Activated CD4-positive, alpha-beta T cell treated with anti-CD3 and anti-CD28 coated beads, Interleukin-10, Interleukin-2, amounts not matched to agents 100 ng/mL and 50 ng/mL, durations not matched to agents 16 hours and 8 hours (primary cell): Measurements from ENCODE around the gene SZT2.
"Not testable (repeated sequence)": the region's sequence is repeated elsewhere in the genome, so short reads cannot be mapped to it uniquely, and the experiment has no call there.

Experiments
- DNase-seq: peaks from one replicate; pipeline ENCODE4 v3.0.0-alpha.2; 2020

The SZT2 gene

DNA sequence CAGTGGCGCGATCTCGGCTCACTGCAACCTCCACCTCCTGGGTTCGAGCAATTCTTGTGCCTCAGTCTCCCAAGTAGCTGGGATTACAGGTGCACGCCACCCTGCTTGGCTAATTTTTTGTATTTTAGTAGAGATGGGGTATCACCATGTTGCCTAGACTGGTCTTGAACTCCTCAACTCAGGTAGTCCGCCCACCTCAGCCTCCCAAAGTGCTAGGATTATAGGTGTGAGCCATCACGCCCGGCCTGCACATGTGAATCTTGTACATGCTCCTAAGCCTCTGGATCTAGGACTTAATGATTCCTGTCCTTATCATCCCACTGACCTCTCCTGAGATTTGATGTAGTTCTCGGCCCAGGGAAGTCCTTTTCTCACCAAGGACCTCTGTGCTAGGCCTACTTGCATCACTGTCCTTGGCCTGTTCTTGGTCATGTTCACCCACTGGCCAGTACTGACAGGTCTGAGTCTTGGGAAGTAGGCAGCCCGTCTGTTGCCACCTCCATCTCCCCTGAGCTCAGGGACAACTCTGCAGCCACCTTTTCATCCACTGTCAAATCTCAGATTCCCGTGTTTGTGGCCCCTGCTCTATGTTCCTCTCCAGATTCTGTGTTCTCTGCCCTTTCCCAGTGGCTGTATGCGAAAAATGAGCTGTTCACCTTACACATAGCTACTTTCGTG is 54.6 kb downstream of the SZT2 start:
- no peak for DNase-seq

DNA sequence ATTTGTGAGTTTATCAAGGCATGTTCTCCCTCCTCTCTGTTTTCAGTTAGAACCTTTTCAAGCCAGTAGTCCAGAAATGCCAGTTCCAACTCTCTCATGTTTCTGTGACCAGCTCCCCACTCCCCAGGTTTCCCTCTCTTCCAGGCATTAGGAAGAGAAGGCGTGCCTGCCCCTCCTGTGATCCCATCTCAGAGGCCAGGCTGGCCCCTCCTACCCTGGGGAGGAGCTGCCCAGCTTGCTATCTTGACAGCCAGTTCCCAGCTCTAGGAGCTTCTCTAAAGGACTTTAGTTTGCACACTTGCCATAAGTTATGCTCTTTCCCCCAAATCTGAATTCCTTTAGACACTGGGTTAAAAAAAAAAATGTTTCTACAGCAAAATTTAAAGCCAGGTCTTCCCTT is 55.1 kb downstream of the SZT2 start:
- no peak for DNase-seq

DNA sequence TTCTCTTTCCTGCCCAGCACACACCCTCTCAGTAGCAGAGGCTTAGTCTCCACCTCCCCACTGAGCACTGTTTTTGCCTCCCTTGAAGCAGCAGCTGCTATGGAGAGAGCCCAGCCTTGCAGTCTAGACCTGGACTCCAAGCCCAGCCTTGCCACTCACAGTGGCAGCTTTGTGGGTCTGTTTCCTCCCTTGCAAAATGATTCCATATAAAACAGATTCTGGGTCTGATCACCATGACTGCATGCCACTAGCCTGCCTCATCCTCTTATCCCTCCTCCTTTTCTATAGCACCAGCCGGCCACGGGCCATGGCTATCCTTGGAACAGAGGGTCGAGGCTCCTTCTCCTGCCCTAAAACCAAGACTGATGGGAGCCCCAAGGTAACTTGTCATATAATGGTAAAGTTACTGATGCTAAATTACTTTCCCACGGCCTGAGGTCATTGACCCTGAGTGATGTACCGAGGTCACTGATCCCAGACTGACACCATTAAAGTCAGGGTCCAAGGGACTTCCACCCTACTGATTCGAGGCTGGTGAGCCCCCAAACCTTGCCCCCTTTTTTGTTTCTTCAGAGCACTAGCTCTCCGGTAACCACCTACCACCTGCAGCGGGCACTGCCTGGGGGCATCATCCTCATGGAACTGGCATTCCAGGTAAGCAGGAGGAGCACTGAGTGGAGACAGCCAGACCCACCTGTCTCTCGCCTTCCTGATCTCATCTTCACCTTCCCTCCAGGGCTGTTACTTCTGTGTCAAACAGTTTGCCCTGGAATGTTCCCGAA is 56.1 kb downstream of the SZT2 start:
- no peak for DNase-seq

DNA sequence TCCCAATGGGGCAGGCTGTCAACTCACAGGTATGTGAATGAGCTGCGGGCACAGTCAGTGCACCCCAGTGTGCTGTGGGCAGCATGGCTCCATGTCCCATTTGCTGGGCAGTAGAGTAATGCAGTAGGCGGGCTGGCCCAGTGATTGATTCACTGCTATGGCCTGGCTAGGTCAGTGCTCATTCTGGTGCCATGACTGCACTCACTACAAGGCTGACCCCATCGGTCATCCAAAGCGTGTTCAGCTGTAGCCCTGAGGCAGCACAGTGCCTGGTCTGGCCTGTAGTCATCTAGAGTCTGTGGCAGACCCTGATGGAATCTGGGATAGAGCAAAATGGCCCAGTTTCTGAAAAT is 56.7 kb downstream of the SZT2 start:
- no peak for DNase-seq

DNA sequence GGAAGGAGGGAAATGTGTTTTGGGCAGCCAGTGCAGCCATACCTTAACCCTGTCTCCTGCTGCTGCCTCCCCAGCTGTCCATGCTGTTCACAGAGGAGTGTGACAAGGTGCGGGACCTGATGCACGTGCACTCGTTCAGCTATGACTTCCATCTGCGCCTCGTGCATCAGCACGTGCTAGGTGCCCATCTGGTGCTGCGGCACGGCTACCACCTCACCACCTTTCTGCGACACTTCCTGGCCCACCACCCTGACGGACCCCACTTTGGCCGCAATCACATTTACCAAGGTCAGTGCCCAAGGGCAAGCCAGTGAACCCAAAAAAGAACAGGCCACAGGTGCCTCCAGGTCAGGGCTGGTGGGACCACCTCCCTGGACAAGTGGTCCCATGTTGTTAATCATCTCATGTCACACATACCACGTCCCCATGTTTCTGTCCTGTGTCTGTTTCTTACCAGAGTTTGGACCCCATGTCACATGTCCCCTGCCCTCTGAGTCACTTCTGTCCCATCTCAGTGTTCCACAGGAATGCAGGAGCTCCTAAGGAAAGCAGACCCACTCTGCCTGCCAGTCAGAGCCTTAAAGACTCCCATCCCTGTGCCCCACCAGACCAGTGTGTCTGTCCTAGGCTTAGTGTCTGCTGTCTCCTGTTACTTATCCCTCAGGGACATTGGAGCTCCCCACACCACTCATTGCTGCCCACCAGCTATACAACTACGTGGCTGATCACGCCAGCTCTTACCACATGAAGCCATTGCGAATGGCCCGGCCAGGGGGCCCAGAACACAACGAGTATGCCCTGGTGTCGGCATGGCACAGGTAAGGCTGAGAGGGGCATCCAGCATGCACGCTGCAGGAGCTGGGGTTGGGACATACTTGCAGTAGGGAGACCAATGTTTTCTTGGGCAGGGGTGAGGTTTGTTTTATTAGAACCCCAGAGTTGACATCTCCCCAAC is 57.5 kb downstream of the SZT2 start:
- DNase-seq, result no peak

DNA sequence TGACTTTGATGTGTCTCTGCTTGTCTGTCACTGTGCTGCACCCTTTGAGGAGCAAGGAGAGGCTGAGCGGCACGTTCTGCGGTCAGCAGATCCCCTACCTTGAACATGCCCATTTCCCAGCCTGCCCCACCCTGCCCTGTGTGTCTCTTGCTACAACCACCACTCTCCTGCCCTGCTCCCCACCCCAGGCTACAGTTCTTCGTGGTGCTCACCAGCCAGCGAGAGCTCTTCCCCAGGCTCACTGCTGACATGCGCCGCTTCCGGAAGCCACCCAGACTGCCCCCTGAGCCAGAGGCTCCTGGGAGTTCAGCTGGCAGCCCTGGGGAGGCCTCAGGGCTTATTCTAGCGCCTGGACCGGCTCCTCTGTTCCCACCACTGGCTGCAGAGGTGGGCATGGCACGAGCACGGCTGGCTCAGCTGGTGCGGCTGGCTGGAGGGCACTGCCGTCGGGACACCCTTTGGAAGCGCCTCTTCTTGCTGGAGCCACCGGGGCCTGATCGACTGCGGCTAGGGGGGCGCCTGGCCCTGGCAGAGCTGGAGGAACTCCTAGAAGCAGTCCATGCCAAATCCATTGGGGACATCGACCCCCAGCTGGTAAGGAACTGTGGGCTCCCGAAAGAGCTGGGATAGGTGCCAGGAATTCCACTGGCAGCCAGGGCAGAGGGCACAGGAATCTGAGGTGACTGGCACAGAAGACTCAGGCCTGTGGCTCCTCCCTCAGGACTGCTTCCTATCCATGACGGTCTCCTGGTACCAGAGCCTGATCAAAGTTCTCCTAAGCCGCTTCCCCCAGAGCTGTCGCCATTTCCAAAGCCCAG is 58.4 kb downstream of the SZT2 start:
- no peak for DNase-seq

DNA sequence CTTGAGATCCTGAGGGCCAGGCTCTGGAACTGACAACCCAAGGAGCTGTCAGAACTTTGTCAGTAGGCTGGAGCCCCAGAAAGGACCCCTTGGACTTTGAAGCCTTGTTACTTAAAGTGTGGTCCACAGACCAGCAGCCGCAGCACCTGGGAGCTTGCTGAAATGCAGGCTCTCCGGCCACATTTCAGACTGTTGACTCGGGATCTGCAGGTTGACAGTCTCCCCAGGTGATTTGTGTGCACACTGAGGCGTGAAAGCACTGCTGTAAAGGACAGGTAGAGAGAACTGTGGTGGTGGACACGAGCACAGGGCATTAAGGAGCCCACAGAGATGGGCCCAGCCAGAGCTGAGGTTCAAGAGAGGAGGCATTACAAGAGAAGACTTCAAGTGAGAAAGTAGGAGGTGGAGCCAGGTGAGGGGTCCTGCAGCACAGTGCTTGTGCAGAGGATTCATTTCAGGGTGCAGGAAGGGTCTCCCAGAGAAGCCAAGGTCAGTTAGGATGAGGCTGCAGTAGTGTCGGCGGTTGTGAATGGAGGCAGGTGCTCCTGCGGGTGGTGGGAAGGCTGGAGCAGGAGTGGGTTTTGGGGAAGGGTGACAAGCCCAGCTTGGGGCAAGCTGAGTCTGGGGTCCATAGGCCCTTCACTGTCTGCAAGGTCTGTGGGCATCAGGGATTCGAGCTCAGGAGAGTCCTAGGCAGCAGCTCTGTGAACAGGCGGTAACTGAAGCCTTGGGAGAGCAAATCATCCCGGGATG is 59.4 kb downstream of the SZT2 start:
- DNase-seq, result no peak

DNA sequence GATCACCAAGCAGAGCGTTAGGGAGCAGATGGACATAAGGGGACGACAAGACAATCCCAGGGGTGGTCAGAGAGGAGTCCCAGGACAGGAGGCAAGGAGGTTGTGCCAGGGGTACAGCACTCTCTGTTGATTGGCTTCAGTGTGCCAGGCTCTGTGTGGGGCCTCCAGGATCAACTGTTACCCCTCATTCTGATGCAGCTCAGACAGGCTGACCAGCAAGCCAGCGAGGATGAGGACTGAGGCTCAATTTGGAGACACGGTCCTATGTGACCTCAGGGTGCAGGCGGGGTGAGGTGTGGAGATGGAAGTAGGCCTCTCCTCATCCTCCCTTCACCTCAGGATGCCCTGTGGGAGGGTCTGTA is 60.0 kb downstream of the SZT2 start:
- DNase-seq, result no peak

DNA sequence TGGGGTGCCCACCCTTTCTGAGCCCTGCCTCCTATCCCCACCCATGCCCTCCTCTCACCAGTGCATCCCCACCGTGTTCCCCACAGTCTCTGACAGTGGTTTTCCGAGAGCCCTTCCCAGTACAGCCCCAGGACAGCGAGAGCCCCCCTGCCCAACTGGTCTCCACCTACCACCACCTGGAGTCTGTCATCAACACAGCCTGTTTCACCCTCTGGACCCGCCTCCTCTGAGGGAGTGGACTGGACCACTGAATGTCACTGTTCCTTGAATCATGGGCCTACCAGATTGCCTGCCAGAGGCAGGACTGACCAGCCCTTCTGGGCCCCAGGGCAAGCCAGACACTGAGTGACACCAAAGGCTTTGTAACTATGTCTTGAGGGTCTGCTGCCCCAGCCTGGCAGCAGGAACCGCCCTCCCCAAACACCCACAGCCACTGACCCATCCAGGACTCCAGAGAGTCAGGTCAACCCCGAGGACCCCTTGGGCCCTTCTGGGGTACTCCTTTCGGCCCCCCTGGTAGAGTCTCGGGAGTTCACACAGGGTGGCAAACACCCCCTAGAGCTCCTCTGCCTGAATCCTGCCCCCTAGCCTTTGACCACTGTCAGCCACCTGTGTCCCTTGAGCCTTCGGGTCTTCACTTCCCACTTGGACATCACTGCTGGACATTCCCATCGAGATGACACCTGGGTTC is 60.7 kb downstream of the SZT2 start:
- no peak for DNase-seq

DNA sequence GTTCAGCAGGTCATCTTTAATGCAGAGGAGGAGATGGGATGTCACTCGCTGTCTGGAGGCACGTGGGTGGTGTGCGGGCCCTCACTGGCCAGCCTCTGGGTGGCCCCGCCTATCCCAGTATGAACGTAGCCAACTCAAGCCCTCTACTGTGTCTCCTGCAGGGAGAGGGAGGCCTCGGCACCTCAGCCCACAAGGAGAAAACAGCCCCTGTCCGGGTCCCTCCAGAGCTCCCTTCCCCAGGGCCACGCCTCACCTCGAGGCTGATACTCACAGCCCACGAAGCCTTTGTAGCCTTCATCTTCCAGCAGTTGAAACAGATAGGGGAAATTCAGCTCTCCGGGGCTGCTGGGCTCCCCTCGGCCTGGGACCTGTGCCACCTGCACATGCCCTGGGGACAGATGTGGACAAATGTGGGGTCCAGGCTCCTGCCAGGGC is 61.5 kb downstream of the SZT2 start:
- no peak for DNase-seq

DNA sequence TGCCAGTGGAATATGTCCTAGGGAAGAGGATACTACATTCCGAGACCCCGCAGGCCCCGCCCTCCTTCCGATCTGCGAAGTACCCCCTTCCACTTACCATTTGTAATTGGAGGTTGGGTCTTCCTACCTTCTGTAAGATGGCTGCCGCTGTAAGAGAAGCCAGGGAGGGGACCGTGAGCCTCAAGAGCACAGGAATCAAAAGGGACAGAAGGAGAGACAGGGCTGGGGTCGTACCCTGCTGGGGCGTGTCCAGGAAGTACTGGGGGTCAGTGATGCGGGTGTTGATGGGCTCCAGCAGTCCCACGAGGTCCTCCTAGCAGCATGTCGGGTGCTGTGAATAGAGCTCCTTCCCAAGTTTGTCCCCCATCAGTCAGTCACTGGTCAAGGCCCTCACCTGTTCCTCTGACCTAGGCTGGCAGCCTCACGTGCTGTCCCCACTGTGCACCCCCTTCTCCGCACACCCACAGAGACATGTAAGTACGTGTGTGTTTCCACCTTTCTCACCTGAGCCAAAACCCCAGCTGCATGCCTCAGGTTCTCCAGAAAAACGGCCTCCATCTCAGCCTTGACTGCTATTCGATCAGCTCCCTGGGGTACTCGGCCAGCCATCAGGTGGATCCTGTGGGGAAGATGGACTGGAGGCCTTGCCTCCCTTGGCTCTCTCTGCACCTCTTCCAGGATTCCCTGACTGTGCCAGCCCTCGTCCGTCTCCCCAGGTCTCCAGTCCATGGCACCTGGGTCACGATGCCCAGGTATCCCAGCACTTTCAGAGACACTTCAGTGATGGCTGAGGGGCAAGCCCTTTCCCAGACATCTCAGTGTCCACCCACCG is 62.2 kb downstream of the SZT2 start:
- DNase-seq, result no peak

DNA sequence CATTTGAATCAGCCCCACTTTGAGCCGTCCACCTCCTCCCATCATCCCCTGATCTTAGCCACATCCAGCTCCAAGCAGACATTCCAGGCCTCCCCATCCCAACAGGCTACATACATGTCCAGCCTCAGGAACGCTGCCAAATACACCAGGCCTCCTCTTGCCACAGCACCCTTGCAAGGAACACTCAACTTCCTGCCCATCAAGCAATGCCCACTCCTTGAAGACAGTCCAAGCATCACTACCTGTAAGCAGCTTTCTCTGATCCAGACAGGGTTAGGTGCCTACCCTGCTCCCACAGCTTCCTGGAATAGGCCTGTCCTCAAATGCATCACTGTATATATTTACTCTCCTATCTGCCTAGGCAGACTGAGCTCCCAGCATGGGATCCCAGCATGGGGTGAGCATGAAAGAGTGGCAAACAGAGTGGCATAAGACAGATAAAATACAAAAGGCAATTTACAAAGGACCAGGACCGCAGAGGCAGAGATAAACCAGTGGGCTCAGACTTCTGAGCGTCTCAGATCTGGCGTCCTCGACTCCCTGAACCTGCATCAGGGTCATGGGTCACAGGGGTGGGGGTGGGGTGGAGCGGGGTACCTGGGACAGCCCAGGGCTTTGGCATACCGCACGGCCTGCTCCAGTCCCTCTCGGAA is 63.2 kb downstream of the SZT2 start:
- DNase-seq, result no peak

DNA sequence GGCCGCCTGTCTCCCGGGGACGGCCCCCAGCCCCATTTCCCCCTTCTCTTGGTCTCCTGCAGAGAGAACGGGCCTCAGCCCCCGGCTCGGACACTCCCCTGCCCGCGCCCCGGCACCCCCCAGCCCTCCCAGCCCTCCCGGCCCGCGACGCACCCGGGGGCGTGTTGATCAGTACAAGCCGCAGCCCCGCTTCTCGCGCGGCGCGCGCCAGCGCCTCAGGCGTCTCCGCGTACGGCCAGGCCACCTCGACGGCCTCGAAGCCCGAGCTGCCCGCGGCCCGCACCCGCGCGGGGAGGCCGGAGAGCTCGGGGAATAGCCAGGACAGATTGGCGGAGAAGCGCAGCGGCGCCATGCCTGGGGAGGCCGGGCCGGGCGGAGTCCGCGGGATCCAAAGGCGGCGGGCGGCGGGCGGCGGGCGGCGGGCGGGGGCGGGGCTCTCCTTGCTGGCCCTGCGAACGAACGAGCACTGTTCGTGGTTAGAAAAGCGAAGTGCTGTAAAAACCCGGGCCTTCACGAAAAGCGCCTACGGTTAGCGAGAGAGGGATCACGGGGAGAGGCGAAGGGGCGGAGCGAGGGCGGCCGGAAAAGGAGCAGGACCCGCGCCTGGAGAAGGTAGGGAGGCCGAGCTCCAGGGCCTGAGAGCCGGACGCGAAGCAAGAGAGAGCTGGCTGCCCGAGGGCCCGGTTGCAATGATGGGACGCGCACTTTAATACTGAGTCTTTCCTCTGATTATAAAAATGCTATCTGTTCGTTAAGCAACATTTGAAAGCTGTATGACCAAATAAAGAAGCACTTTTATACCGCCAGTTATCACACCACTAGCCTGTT is 64.0 kb downstream of the SZT2 start, which contains the start of gene HYI:
HYI (minus strand) TSS at position 490 of the 828 bp plus-strand sequence; CDS start at position 352, 138 bp downstream.
- peak; percentile 77 for DNase-seq

DNA sequence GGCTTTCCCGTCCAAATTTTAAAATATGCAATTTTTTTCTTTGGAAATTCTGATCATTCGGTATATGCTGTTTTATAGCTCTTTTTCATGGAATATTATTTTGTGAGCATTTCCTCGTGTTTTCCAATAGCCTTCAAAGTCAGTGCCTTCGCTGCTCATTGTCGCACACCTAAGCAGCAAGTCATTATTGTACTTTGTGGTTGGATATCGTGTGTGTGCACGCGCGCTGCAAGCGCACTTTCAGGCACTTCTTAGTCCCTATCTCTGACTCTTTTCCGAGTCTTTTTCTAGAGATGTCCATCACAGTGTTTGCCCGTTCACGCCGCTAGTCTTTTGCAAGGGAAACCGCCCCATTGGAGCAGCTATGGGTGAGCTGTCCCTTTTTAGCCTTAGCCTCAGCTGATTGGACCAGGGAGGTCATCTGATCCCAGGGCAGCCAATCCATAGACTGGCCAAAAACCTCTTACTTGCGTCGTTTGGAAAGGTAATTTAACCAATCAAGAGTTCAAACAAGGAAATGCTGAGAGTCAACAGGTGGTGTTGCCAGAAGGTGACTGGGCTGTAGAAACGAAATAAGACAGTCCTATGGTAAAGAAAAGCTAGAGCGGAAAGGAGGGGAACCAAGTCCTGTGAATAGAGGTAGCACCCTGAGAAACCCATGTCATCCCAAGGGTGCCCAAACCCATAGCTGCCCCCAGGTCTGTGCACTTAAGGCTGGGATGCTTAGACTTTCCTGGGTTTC is 64.7 kb downstream of the SZT2 start:
- DNase-seq, result peak; percentile 77

DNA sequence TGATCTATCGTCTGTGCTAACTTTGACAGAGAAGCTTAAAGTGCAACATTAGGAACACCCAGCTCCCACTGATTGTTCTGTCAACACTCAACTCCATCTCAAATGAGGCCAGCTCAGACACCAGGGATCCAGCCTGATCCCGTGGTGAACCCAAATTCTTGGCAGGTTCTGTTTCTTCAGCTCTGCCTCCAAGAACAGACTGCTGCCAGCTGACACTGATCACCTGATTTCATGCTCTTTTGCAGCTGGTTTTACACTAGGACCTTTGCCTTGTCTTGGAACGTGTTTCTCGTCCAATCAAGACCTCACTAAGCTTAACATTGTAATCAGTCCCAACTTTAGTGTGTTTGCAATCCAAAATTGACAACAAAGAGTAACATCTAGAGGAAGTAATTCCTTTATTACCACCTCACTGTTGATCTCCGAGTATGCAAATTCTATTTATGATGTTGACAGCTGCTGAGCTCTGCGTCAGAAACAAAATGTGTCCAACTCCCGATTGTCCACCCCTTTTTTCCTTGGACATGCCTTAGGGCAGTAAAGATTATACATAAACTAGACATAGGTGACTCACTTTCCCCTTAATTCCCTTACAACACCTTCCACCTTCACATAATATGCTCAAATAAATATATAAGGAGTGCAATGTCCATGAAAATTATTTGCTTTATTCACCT is 65.7 kb downstream of the SZT2 start:
- no peak for DNase-seq

DNA sequence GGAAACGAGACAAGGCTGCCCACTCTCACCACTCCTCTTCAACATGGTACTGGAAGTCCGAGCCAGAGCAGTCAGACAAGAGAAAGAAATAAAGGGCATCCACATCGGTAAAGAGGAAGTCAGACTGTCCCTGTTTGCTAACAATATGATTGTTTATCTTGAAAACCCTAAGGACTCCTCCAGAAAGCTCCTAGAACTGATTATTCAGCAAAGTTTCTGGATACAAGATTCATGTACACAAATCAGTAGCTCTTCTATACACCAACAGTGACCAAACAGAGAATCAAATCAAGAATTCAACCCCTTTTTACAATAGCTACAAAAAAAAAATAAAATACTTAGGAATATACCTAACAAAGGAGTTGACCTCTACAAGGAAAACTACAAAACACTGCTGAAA is 68.7 kb downstream of the SZT2 start:
- DNase-seq, result not testable (repeated sequence)

DNA sequence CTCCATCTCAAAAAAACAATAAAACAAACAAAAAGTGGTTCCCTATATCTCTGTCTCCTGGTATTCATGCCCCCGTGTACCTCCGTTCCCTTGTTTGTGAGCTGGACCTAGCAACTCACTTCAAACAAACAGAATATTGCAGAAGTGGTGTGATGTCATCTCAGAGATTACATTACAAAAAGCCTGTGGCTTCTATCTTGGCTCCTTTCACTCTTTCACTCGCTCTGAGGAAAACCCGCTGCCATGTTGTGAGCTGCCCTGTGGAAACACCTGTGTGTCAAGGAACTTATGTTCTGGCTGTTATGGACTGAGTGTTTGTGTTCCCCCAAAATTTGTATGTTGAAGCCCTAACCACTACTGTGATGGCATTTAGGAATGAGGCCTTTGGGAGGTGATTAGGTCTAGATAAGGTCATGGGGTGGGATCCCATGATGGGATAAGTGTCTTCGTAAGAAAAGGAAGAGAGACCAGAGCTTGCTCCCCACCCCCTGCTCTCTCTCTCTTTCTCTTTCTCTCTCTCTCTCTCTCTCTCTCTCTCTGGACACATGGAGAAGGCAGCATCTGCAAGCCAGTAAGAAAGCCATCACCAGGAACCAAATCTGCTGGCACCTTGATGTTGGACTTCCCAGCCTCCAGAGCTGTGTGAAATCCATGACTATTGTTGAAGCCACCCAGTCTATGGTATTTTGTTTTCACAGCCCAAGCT is 71.4 kb downstream of the SZT2 start:
- no peak for DNase-seq
